ENCODE data around the gene MTMR12. TPM values are rescaled to one million over a fixed set of nuclear protein-coding genes. Genes with fewer than 3 reads are reported as not detected.
A peak's percentile ranks its signal among the peaks of the same experiment; 100 is the strongest.

Gene MTMR12
- total and polyA plus RNA-seq, 2 of the 8 experiments (the other 6 are each of a cell fraction or from before 2014, with no cell fraction given): 19.1 to 59.3 TPM

DNA sequence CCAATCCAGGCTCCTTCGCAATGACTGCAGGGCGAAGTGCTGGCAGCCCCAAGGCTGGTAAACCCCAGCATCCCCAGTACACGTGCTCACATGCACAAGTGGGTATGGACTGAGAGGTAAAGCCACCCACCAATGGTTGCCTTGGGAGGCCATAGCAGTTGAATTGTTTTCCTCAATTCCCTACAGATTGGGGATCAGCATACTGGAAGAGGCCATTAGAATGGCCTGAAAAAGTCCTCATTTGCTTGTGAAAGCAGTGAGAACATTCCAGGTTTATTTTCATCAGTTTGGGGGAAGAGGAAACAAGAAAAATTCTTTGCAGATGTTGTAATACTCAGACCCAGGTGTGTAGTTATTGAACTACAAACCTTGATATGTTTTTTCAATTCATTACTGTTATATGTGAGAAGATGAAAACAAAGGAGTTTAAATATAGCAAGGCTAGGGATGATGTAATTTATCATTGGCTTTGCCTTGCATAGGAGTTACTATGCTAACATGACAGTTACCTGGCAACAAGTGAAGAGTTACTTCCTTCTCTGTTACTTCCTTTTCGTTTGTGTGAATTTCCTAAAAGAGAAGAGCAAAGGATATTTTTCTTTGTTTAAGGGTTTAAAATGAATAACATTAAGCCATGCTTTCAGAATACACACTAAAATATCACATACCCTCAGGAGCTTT lies 36.4 kb downstream of the MTMR12 start:
- Histone ChIP-seq H2AK5ac (ENCODE audit: low read depth, low read length) (peak overlapping the region; percentile 78; the same call in 1 of the 2 replicates), H4K91ac (replicated peaks; ENCODE audit: insufficient read length, low read length) (peak overlapping the region; percentile 71), H3K56ac (replicated peaks; ENCODE audit: insufficient read length, low read depth, low read length) (no peak overlapping the region), H3K18ac (ENCODE audit: extremely low read depth, low read length) (no peak overlapping the region; the same call in 1 of the 2 replicates), H3K23me2 (ENCODE audit: low read depth, low read length) (no peaks in the 10 kb centered on the region), H3K27ac (ENCODE audit: low read depth, low read length) (peak overlapping the region; percentile 78; the same call in 1 of the 2 replicates), H3K27me3 (replicated peaks in 1 of 4; ENCODE audit: control insufficient read depth in 3 of 4, extremely low read depth in 1 of 4, insufficient read depth in 3 of 4, low read length in 3 of 4) (no peaks in the 10 kb centered on the region), H4K5ac (ENCODE audit: insufficient read length, low read depth, low read length) (peak overlapping the region; percentile 86), H2BK12ac (ENCODE audit: low read depth, low read length) (peak overlapping the region; percentile 97), H4K8ac (ENCODE audit: extremely low read depth, insufficient read depth, low read length) (peak overlapping the region; percentile 87; the same call in 1 of the 2 replicates), H2AFZ (ENCODE audit: low read length) (no peak overlapping the region), H3K14ac (ENCODE audit: insufficient read length) (no peak overlapping the region), H3K4me3 (ENCODE audit: extremely low read depth in 1 of 4, insufficient read depth in 2 of 4, low read depth in 3 of 4, low read length in 4 of 4) (no peak overlapping the region), H3K4me2 (ENCODE audit: insufficient read depth in 1 of 2, low read depth in 2 of 2, low read length in 2 of 2) (peak overlapping the region in 1 of 2 experiments; percentile 9; a peak in 1 of 4 replicates), H3K79me2 (ENCODE audit: control insufficient read depth in 1 of 2, insufficient read depth in 2 of 2, low read length in 2 of 2) (peaks cover 0 to 51% of the 10 kb centered on the region in 2 experiments; a peak in 2 of 4 replicates), H2BK20ac (ENCODE audit: low read length) (no peak overlapping the region), H3K79me1 (ENCODE audit: low read depth, low read length) (peaks cover 5% of the 10 kb centered on the region; the same call in 1 of the 2 replicates), H3K9me3 (ENCODE audit: insufficient read depth in 2 of 2, low read depth in 1 of 2, low read length in 1 of 2) (no peaks in the 10 kb centered on the region), H2BK5ac (ENCODE audit: low read depth, low read length) (peak overlapping the region; percentile 98), H3K4me1 (replicated peaks in 1 of 4; ENCODE audit: control insufficient read depth in 3 of 4, insufficient read depth in 4 of 4, low read length in 3 of 4) (peaks cover 9 to 29% (median 16%) of the 10 kb centered on the region in 4 experiments), H3K4ac (replicated peaks; ENCODE audit: insufficient read length, low read depth, low read length) (no peak overlapping the region), H4K20me1 (replicated peaks in 1 of 2; ENCODE audit: control insufficient read depth in 1 of 2, insufficient read depth in 2 of 2, low read length in 2 of 2) (no peaks in the 10 kb centered on the region), H3K23ac (ENCODE audit: insufficient read length) (no peak overlapping the region), H3K9ac (replicated peaks in 1 of 4; ENCODE audit: extremely low read depth in 1 of 4, low read depth in 3 of 4, low read length in 3 of 4) (peak overlapping the region in 3 of 4 experiments; percentile 14 to 51 (median 28); a peak in 2 of 7 replicates), H3K36me3 (ENCODE audit: control insufficient read depth in 2 of 4, insufficient read depth in 4 of 4, low read length in 3 of 4) (peaks cover 8 to 28% (median 19%) of the 10 kb centered on the region in 4 experiments; a peak in 6 of 8 replicates), H2BK120ac (replicated peaks; ENCODE audit: low read depth, low read length) (peak overlapping the region; percentile 80), H2BK15ac (ENCODE audit: low read length) (no peak overlapping the region)
- CTCF ChIA-PET (ENCODE audit: partially characterized antibody): interaction anchor here (0.6 to 4.2 kb wide), 8 partner anchors 32 to 53 kb away, joined by 3 to 16 read pairs (median 4); no protein-coding TSS in a partner anchor
- POLR2A ChIA-PET (ENCODE audit: partially characterized antibody): interaction anchor here (0.6 to 2.2 kb wide), 3 partner anchors 9 to 1626 kb away, joined by 3 to 7 read pairs (median 6); no protein-coding TSS in a partner anchor
- FAIRE-seq (no peak), DNase-seq (ENCODE audit: low read depth in 1 of 2, low spot score in 2 of 2) (peak in 1 of 2 experiments; percentile 43)
- WGBS, 2 experiments (ENCODE audit: extremely low coverage in 1 of 2, insufficient coverage in 1 of 2, insufficient read length in 1 of 2, insufficient replicate concordance in 2 of 2, low coverage in 1 of 2, low lambda C conversion rate in 2 of 2, missing lambda C conversion rate in 1 of 2): 22% methylated on average over 4 of the region's 4 CpGs; no CpG with 5 or more reads in 1 of the 2 experiments

Data from H1 (cell line).